SW480 (cell line): ENCODE data around the gene EXOC4.
"Not testable (repeated sequence)": the region's sequence is repeated elsewhere in the genome, so short reads cannot be mapped to it uniquely, and the experiment has no call there.

Experiments used
- DNase-seq: peaks from one replicate; pipeline ENCODE4 v3.0.0-alpha.2; 2016; ENCODE audit warnings: low spot score

Gene EXOC4

DNA sequence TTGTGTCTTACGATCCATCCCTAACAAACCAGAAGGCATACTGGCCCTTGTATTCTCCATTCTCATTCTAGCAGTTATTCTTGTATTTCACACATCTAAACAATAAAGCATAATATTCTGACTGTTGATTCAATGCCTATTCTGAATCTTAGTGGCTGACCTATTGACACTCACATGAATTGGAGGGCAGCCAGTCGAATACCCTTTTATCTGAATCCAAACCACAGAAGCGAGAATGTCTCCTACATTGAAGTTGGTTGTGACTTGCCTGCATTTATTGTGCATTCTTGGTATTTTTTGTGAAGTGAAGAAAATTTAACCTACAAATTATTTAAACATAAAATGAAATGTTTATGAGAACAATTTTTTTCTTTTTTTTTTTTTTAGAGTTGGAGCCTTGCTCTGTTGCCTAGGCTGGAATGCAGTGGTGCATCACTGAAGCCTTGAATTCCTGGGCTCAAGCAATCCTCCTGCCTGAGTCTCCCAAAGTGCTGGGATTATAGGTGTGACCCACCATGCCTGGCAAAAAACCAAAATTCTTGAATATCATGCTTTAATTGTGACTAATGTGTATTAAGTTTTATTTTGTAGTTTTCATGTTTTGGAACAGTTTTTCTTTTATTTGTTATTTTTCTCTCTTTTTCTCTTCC is 22.7 kb downstream of the EXOC4 start:
- DNase-seq, result no peak

- not testable (repeated sequence) for DNase-seq
Observed at GRCh38 chr7:133278975-133279374, 26.1 kb downstream of the EXOC4 start.

GRCh38 chr7:133282094-133282493 is 29.2 kb downstream of the EXOC4 start:
- no peak for DNase-seq

DNA sequence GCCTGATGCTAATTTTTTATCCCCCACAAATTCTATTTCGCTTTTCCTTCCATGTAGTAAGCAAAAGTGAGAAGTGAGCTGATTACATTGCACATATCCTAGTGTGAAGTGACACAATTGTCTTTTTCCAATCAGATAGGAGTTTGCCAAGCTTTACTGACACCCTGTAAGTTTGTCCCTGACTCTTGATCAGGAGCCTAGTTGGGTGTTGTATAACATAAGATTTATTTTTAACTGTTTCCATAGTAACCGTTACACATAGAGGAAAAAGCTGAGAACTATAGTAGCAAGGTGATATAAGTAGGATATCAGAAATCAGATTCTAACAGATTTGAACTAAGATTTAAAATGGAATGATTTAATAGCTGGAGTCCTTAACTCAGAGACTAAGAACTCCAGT is 31.2 kb downstream of the EXOC4 start:
- no peak for DNase-seq

GRCh38 chr7:133288970-133289369 is 36.1 kb downstream of the EXOC4 start:
- no peak for DNase-seq

- no peak for DNase-seq
Observed at GRCh38 chr7:133290041-133290440, 37.2 kb downstream of the EXOC4 start.

- DNase-seq, result no peak
Observed at GRCh38 chr7:133290676-133291333, 37.9 kb downstream of the EXOC4 start.

DNA sequence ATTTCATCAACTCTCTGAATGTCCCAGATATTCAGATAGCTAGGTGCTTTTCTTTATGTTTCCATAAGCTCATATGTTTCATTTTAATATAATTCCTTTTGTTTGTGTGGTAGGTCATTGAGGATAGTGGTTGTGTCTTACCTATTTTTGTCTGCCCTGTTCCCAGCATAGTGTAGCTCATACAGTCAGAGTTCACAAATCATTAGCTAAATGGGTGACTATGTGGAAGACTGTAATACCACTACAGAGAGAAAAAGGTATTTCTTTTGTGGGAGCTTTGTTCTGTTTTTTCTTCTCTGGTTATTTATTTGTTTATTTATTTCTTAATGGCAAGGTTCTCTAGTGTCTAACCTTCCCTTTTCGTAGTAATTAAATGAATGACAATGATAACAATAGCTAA is 39.8 kb downstream of the EXOC4 start:
- DNase-seq, result no peak

DNA sequence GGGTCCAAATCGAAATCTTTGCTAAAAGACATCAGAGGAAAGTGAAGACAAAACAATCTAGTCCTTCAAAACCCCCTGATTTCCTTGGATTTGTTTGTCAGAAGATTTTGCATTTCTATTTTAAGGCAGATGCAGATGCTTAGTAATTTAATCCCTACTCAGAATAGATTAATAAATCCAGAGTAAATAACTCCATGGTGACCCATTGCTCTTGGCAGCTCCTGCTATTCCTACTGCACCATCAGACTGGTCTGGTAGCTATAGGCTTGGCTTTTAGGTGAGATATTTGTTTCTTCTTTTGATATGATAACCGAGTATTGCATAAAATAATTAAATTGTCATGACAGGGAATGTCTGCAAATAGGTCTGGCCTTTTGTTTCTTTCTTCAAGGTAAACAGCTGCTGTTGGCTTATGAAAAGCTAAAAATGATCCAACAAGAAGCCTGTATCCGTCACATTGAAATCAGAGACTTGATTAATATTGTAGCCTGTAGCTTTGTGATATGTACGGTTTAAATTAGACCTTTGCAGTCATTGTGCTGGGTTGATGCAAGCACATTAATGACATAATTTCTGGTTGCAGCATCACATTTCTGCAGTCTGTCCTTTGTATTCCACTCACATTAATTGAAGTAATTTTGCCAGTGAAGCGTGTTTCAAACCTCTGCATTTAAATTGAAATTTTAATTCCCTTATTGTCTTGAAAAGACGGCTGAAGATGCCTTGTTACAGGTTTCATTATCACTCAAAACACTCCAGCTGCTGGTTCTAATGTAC is 40.7 kb downstream of the EXOC4 start:
- DNase-seq, result no peak

GRCh38 chr7:133294234-133294633 is 41.4 kb downstream of the EXOC4 start:
- DNase-seq, result no peak

- DNase-seq, result no peak
Observed at GRCh38 chr7:133295484-133295883, 42.6 kb downstream of the EXOC4 start.

DNA sequence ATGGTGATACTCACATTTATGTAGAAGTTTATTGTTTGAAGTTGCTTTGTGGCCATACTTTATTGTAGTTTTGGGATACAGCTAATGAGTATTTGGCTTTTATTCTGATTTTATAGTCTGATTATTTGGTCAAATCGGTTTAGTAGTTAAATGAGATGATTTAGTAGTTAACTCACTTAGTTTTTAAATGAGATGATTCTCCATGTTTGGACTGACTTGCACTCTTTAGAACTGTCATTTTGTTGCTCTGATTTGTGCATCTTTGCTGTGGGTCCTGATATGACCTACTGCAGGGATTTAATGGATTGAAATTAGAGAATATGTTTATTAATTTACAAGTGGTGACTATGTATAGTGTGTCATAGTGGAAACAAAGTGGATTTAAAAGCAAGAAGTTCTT is 44.2 kb downstream of the EXOC4 start:
- no peak for DNase-seq

- no peak for DNase-seq
Observed at GRCh38 chr7:133298080-133298479, 45.2 kb downstream of the EXOC4 start.

DNA sequence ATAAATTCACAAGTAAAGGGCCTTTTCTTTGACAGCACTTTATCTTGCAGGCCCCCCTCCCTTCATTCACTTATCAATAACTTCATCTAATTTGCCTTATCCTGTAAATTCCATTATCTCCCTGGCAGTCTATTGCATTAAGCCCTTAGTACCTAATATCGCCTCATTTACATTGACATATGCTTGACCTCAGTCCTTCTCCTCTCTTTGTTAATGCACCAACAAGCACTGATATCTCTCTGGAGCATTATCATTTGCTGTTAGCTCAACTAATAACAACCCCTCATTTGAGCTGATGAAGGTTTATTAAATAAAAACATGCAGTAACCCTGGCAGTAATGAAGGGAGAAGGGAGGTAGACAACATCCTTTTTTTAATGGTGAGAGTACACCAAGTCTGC is 46.8 kb downstream of the EXOC4 start:
- DNase-seq, result no peak

GRCh38 chr7:133300088-133300487 is 47.2 kb downstream of the EXOC4 start:
- DNase-seq, result no peak

DNA sequence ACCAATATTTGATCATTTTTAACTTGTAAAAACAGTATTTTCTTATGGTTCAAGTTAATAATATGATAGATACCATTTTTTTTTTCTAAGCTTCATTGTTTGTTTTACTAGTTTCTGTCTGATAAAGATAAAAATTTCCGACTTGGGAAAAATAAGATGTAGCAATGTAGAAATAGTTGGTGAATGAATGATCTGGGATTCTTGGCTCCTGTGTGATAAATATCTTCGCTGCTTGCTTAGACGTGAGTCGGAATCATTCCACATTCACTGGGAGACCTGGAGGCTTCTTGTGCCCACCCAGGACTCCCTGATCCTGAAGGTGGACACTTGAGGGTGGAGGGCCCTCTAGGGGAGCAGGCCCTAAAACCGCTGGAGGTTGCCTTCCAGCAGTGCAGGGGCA is 47.9 kb downstream of the EXOC4 start:
- no peak for DNase-seq

DNA sequence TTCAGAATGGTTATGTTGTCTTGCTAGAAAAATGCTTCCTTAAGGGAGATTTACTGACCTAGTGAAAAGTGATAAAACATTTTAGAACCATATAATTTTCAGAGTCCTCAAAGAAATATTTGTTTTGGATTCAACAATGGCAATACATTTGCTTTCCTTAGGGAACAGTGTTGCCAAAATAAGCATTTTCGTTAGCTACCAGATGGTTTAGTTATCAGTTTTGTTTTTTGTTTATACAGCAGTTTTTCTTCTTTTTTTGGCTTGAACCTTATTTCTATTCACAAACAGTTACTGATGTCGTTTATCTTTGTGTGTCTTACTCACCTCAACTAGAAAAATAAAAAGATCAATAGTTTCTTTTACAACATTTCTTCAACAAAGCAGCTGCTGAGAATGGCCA is 48.6 kb downstream of the EXOC4 start:
- no peak for DNase-seq

- DNase-seq, result no peak
Observed at GRCh38 chr7:133303372-133303771, 50.5 kb downstream of the EXOC4 start.

DNA sequence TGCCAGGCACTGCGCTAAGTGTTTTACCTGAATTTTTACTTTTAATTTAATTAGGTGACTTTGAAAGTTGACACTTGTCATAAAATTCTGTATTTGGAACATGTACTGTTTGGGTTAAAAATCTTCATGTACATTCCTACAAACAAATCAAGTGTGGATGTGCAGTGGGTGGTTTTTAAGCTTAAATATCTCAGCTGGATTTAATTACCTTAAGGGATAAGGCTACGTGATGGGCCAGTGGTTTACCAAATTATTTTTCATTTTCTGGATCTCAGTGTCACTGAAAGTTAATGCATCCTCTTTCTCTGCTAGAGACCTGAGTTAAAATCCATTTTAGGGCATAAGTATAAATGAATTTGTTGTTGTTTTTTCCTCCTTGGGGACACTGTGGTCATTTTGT is 51.1 kb downstream of the EXOC4 start:
- DNase-seq, result no peak

- DNase-seq, result no peak
Observed at GRCh38 chr7:133309333-133309732, 56.5 kb downstream of the EXOC4 start.

DNA sequence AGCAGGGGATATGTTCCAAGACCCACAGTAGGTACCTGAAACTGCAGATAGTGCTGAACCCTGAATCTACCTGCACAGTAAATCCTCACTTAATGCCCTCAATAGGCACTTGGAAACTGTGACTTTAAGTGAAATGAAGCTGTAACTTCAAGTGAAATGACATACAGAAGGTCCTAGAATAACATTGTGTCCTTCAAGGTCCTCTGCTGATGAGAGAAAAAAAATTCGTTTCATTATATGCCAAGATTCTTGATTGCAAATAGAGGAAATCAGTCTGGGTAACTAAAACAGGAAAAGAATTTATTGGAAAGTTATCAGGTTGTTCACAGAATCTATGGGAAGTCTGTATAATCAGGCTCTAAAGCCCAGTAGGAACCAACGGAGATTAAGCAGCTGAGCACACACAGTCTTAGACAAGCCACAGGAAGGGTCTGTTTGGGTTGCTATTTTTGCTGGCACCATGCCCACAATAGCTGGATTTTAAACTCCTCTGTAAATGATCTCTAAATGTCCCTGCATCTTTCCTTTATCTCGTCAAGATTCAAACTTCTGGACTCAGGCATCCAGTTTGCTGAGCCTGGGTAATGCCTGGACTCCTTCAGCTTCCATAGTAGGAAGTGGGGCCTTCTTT is 57.5 kb downstream of the EXOC4 start:
- no peak for DNase-seq

GRCh38 chr7:133313575-133313974 is 60.7 kb downstream of the EXOC4 start:
- no peak for DNase-seq

GRCh38 chr7:133314084-133314483 is 61.2 kb downstream of the EXOC4 start:
- no peak for DNase-seq
